ENCODE results near the gene PRSS36. TPM values are rescaled to one million over a fixed set of nuclear protein-coding genes. Genes with fewer than 3 reads are reported as not detected.
"Not testable (repeated sequence)": the region's sequence is repeated elsewhere in the genome, so short reads cannot be mapped to it uniquely, and the experiment has no call there.

Gene PRSS36
- total RNA-seq, 2 experiments from 2014 or later = not detected

DNA sequence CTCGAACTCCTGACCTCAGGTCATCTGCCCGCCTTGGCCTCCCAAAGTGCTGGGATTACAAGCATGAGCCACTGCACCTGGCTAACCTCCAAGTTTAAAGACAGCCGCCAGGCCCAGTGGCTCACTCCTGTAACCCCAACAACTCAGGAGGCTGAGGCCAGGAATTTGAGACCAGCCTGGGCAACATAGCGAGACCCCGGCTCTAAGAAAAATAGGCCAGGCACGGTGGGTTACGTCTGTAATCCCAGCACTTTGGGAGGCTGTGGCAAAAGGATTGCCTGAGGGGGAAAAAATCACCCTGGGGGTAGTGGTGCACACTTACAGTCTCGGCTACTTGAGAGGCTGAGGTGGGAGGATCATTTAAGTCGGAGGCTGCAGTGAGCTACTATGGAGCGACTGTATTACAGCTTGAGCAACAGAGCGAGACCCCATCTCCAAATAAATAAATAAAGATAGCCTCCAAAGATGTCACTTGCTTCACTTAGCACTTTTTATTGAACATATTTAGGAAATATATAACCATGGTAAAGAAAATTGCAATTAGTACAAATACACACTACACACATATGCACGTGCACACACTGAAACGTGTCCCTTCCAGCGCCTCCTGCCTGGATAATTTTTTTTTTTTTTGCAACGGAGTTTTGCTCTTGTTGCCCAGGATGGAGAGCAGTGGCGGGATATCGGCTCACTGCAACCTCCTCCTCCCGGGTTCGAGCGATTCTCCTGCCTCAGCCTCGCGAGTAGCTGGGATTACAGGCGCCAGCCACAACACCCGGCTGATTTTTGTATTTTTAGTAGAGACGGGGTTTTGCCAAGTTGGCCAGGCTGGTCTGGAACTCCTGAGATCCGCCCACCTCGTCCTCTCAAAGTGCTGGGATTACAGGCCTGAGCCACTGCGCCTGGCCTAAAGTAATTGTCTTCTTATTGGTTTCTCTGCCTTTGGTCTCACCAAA lies 43.1 kb downstream of the PRSS36 start:
- DNase-seq (ENCODE audit: low spot score) = no peak
- BruUV-seq (replicated peaks) = no TSS peak

DNA sequence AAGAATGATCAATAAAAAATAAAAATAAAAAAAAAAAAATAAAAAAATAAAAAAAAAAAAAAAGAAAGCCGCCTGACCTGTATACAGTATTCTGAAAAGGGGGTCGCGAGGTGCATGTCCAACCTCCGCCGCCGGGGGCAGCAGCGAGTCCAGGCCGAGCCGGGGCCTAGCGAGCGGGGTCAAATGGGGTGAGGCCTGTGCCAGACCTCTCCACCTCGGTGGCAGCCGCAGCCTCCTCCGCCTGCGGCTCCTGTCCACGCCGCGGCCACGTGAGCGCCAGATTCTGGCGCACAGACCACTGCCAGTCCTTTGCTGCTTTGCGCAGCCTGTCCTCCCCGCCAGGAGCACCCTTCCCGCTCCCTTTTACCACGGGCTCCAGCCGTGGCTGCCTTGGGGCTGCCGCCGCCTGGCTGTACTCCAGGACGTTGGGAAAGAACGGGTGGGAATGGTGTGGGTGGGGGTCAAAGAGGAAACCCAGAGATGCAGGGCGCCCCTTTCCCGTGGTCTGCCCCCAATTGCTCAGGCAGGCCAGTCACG lies 44.1 kb downstream of the PRSS36 start:
- POLR2A ChIA-PET = no interaction called here
- no peak for TF ChIP-seq EZH2phosphoT487 (IDR thresholded peaks at IDR 0.05; ENCODE audit: borderline replicate concordance, low read depth, low read length)
- TF ChIP-seq, protein P1, sequence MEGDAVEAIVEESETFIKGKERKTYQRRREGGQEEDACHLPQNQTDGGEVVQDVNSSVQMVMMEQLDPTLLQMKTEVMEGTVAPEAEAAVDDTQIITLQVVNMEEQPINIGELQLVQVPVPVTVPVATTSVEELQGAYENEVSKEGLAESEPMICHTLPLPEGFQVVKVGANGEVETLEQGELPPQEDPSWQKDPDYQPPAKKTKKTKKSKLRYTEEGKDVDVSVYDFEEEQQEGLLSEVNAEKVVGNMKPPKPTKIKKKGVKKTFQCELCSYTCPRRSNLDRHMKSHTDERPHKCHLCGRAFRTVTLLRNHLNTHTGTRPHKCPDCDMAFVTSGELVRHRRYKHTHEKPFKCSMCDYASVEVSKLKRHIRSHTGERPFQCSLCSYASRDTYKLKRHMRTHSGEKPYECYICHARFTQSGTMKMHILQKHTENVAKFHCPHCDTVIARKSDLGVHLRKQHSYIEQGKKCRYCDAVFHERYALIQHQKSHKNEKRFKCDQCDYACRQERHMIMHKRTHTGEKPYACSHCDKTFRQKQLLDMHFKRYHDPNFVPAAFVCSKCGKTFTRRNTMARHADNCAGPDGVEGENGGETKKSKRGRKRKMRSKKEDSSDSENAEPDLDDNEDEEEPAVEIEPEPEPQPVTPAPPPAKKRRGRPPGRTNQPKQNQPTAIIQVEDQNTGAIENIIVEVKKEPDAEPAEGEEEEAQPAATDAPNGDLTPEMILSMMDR (conservative IDR thresholded peaks at IDR 0.05; ENCODE audit: low read length) = peak; percentile 75
- peak; percentile 77 for DNase-seq (ENCODE audit: low spot score)
- Histone ChIP-seq H4K20me1 (ENCODE audit: insufficient read depth, low read length) (no peaks in the 10 kb centered on the region), H3K4me1 (ENCODE audit: insufficient read depth, low read length, poor library complexity, severe bottlenecking) (peaks cover 18% of the 10 kb centered on the region), H3K27ac (ENCODE audit: low read depth, low read length, poor library complexity, severe bottlenecking) (no peak overlapping the region), H3K9me2 (ENCODE audit: insufficient read depth, low read length) (no peaks in the 10 kb centered on the region), H2AFZ (ENCODE audit: low read length) (peak overlapping the region; percentile 67), H3K4me3 (ENCODE audit: low read depth, low read length, poor library complexity, severe bottlenecking) (no peak overlapping the region), H3K36me3 (ENCODE audit: insufficient read depth, low read length) (peaks cover 8% of the 10 kb centered on the region; the same call in 1 of the 2 replicates), H3K4me2 (ENCODE audit: low read length) (peak overlapping the region; percentile 27; the same call in 1 of the 2 replicates), H3K9me3 (ENCODE audit: low read length) (no peaks in the 10 kb centered on the region), H3K79me2 (ENCODE audit: insufficient read depth, low read depth, low read length) (no peaks in the 10 kb centered on the region)
- intact Hi-C loops (cut with micrococcal nuclease; ENCODE audit: unreplicated experiment) = no loop called here
- BruUV-seq (replicated peaks) = no TSS peak
- CTCF ChIA-PET (ENCODE audit: unreplicated experiment) = no interaction called here

More for the DNA sequence above, 43.1 kb downstream of the PRSS36 start:
- TF ChIP-seq, protein P1 (conservative IDR thresholded peaks at IDR 0.05; ENCODE audit: low read length) = no peak
- no peak for TF ChIP-seq EZH2phosphoT487 (IDR thresholded peaks at IDR 0.05; ENCODE audit: borderline replicate concordance, low read depth, low read length)
- H3K27ac ChIP-seq (ENCODE audit: low read depth, low read length, poor library complexity, severe bottlenecking) = peak overlapping the region; percentile 38
- peak overlapping the region; percentile 87 for H3K4me3 ChIP-seq (ENCODE audit: low read depth, low read length, poor library complexity, severe bottlenecking)
- peaks cover 18% of the 10 kb centered on the region for H3K4me1 ChIP-seq (ENCODE audit: insufficient read depth, low read length, poor library complexity, severe bottlenecking)
- H2AFZ ChIP-seq (ENCODE audit: low read length) = no peak overlapping the region
- ChIA-PET POLR2A (interaction anchor here (0.6 to 1.7 kb wide), 3 partner anchors 11 to 44 kb away, joined by 3 to 8 read pairs (median 5); partner anchors contain the start of gene KAT8), CTCF (ENCODE audit: unreplicated experiment) (interaction anchor here (1.0 kb wide), 1 partner anchor 14 kb away, joined by 4 read pairs; no protein-coding TSS in a partner anchor)
- H3K79me2 ChIP-seq (ENCODE audit: insufficient read depth, low read depth, low read length) = no peaks in the 10 kb centered on the region
- intact Hi-C loops (cut with micrococcal nuclease; ENCODE audit: unreplicated experiment) = no loop called here
- H3K9me2 ChIP-seq (ENCODE audit: insufficient read depth, low read length) = no peaks in the 10 kb centered on the region
- peak overlapping the region; percentile 96 for H3K4me2 ChIP-seq (ENCODE audit: low read length)
- H3K9me3 ChIP-seq (ENCODE audit: low read length) = no peaks in the 10 kb centered on the region
- H3K36me3 ChIP-seq (ENCODE audit: insufficient read depth, low read length) = peaks cover 18% of the 10 kb centered on the region
- no peaks in the 10 kb centered on the region for H4K20me1 ChIP-seq (ENCODE audit: insufficient read depth, low read length)

DNA sequence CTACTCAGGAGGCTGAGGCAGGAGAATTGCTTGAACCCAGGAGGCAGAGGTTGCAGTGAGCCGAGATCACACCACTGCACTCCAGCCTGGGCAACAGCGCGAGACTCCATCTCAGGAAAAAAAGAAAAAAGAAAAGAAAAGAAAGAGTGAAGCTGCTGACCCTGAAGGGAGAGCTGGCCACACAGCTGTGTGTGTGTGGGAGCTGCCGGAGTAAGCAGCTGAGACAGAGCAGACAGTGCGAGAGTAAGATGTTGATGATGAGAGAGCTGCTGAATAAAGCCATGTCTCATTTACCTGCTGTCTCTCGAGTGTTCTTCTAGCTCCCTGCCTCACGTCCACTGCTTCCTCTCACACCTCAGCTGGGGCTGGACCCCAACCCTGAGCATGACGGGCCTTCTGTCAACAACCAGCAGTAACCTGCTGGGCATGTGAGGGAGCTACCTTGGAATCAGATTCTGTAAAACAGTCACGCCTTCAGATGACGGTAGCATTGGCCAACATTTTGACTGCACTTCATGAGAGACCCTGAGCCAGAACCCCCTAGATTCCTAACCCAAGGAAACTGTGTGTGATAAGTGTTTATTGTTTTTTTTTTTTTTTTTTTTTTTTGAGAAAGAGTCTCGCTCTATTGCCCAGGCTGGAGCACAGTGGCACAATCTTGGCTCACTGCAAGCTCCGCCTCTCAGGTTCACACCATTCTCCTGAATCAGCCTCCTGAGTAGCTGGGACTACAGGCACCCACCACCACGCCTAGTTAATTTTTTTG lies 48.8 kb downstream of the PRSS36 start:
- H3K36me3 ChIP-seq (ENCODE audit: insufficient read depth, low read length); intact Hi-C loops (cut with micrococcal nuclease; ENCODE audit: unreplicated experiment); H3K4me1 ChIP-seq (ENCODE audit: insufficient read depth, low read length, poor library complexity, severe bottlenecking); BruUV-seq (replicated peaks); CTCF ChIA-PET (ENCODE audit: unreplicated experiment); DNase-seq (ENCODE audit: low spot score); H2AFZ ChIP-seq (ENCODE audit: low read length); H4K20me1 ChIP-seq (ENCODE audit: insufficient read depth, low read length); H3K4me3 ChIP-seq (ENCODE audit: low read depth, low read length, poor library complexity, severe bottlenecking); H3K79me2 ChIP-seq (ENCODE audit: insufficient read depth, low read depth, low read length); H3K4me2 ChIP-seq (ENCODE audit: low read length); H3K27ac ChIP-seq (ENCODE audit: low read depth, low read length, poor library complexity, severe bottlenecking); H3K9me2 ChIP-seq (ENCODE audit: insufficient read depth, low read length); H3K9me3 ChIP-seq (ENCODE audit: low read length): not testable (repeated sequence)
- POLR2A ChIA-PET = interaction anchor here (0.6 to 0.8 kb wide), 2 partner anchors 9 to 54 kb away, joined by 3 to 7 read pairs; no protein-coding TSS in a partner anchor
